ENCODE measurements around the gene MED26.

The MED26 gene

DNA sequence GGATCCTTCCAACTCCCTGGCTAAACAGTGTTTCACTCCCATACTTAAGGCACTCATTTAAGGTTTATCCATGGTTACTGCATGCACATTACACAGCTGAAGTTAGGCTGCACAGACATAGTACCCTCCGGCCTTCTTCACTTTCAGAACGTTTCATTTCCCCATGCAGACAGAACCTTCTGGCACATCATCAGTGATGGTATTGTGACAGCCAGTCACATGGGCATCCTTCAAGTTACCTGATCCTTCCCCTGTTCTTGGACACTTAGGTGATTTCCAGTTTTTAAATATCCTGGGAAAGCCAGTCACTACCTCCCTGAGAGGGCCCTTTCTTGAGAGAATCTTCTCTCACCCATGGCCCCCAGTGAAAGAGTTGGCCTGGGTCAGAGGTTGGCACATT, 22.8 kb upstream of the MED26 start:
- no peak for DNase-seq

DNA sequence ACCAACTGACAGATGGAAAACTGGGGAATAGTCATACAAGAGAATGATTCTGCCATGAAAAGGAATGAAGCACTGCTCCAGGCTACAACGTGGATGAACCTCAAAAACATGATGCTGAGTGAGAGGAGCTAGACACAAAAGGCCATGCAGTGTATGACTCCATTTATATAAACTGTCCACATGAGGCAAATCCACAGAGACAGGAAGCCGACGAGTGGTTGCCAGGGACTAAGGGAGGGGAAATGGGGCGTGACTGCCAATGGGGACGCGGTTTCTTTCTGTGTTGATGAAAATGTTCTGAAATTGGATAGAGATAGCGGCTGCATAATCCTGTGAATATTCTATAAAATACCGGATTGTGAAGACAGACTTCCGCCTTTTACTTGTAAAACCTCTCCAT, 21.7 kb upstream of the MED26 start:
- no peak for DNase-seq

DNA sequence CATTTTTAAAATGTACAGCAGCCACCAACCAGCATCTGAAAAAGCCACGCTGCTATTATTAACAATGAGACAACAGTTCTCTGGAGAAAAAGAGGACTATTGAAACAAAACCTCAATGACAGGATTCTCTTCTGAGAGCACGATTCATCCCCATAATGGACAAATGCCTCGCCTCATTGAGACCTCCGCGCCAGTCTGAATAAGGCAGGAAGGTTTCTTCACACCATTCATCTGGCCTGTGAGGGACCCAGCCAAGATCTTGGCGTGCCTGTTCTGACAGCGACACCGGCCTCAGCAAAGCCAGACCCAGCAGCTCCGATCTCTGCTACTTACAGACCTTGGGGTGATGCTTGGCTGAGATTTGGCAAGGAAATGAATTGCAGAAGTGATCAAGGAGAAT, 17.1 kb upstream of the MED26 start:
- no peak for DNase-seq

DNA sequence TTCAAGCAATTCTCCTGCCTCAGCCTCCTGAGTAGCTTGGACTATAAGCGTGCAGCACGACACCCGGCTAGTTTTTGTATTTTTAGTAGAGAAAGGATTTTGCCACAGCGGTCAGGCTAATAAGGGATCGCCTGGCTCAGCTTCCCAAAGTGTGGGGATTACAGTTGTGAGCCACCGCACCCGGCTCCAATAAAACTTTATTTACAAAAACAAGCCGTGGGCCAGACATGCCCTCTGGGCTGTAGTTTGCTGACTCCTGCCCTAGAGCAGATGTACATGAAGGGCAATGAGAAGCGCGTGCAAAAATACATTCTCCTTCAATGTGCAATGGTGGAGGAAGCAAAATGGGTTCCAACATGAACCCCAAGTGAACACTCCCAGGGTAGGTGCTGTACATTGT, 13.7 kb upstream of the MED26 start:
- DNase-seq = no peak

DNA sequence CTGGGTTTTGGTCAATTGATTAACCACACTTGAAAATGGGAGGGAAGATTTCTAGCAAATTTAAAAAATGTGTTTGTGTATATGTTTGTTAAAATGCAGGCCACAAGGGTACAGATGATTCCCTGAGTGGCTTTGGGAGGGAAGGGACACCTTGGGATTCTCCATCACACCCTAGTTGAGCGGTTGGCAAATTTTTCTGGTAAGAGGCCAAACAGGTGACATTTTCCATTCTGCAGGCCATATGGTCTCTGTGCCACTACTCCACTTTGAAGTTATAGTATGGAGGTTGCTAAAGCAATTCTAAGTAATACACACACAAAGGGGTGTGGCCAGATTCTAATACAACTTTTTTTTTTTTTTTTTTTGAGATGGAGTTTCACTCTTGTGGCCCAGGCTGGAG, 12.9 kb upstream of the MED26 start:
- no peak for DNase-seq

DNA sequence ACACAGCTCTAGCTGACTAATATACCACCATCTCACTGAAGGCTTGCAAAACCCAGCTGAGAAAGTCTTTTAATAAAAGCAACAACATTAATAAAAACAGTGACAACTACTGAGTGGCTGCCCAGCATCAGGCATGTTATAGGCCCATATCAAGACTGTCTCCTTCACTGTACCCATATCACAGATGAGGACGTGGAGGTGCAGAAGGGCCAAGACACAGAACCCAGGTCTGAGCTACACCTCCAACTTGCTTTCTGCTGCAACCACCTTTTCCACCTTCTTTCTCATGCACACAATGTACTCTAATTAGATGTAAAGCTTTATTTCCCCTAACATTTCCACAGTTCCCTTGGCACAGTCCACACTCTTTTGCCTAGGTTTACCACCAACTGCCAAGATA, 10.7 kb upstream of the MED26 start:
- no peak for DNase-seq

DNA sequence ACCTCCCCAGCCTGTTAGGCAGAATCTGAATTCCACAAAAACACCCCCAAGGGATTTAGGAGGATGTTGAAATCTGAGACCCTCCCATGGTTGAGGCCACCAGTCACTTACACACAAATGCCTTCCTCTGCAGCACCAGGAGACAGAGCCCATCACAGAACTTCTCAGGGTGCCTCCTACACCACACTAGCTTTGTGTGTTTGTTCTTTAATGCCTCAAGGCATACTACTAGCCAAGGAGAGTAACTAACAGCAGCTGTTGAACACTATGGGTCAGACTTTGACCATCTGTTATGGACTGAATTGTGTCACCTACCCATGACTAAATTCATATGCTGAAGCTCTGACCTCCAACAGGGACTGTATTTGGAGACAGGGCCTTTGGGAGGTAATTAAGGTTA, 9.5 kb upstream of the MED26 start:
- DNase-seq = no peak

DNA sequence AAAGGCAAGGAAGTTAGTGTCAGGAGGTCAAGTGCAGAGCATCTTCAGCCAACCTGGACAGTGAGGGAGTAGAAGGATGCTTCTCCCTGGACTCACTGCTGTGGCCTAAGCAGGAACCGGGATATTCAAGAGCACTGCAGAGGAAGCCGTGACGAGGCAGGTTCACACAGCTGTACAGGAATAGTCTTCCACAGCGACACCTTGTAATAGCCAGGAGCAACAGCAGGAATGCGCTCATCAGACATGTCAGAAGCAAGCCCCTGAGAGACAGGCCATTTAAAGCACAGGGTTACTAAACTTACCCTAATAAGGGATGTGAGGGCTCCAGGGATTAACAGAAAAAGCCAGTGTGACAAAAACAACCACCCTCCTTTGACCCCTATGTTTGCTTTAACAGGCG, 3.5 kb upstream of the MED26 start:
- DNase-seq = no peak

DNA sequence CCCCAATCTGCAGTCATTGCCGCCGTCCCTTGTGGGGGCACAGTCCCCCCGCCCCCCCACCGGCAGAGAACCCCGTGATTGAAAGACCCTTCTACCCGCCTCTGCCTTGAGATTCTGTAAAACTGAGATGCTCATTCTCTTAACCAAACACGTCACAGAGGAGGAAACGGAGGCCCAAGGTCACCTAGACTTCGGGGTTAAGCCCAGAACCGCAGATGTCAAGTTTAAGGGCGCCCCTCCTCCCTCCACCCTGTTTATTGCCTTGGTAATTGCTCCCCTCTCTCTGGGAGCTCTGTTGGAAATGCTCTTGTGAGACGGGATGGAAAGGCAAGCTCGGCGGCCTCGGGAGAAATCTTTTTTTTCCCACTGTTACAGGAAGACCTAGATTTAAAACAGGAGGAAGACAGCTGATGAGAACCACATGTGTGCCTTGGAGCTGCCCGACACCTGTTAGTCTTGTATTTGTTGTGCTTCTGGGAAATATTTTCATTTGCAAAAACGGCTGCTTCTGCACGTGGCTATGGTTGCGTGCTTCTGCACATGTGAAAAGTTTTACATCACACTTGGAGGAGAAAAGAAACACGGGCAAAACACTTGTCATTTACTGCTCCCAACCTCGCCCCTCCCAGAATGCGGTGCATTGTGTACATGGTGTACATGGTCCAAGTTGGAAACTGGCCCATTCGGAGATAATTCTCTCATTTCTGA, 1.1 kb upstream of the MED26 start:
- DNase-seq = no peak

DNA sequence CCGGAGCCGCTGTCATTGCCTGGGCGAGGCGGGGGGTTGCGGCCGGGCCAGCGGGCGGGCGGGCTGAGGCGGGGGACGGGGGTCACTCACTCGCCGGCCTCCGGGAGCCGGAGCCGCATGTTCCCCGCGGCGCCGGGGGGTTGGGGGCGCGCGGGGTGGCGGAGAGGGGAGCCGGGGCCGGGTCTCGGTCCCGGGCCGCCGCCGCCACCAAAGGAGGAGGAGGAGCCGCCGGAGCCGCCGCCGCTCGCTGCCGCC, 149 bp downstream of the MED26 start:
- no peak for DNase-seq

DNA sequence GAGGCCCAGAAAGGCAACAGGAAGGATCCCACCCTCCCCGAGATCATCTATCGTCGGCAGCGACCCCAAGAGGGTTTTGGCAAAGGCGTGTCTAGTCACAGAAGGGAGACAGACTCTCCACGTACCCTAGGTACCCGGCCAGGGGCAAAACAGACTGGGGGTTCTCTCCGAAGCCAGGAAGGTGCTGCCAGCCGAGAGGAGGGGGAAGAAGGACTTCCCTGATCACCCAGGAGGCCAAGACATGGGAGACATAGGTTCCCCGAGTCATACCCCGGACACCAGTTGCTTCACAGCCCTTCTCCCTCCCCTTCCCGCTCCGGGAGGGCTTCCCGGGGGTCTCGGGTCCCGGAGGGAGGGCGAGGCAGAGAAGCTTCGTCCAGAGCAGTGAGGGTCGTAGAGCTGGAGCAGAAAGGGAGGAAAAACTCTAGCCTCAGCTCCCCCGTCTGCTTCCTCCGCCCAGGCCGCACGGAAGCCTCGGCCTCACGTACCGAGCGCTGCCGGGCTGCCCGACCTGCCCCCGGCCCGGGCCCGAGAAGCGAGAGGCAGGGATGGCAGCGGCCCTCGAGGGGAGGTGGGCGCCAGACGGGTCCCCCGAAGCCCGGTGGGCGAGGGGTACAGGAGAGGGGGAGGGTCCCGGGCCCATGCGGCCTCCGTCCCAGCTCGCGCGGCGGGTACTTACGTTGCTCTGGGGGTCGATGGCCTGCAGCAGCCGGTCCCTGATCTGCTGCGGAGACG, 644 bp downstream of the MED26 start:
- DNase-seq = peak; percentile 12

DNA sequence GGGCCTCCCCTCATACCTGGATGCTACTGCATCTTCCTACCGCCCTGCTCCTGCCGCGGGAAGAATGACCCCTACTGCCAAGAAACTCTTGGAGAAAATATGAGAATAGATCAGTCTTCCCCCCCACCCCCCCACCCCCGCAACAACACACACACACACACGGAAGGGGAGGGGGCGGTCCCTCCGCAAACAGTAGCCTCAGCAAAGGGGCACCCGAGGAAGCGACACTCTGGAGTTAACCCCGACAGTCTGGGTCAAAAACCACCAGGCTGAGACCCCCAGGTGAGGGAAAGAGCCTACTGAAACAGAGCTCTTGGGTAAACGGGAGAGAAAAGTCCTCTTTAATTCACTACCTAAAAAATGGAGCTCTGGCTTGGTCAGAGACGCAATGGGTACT, 1.2 kb downstream of the MED26 start:
- DNase-seq = peak; percentile 26

DNA sequence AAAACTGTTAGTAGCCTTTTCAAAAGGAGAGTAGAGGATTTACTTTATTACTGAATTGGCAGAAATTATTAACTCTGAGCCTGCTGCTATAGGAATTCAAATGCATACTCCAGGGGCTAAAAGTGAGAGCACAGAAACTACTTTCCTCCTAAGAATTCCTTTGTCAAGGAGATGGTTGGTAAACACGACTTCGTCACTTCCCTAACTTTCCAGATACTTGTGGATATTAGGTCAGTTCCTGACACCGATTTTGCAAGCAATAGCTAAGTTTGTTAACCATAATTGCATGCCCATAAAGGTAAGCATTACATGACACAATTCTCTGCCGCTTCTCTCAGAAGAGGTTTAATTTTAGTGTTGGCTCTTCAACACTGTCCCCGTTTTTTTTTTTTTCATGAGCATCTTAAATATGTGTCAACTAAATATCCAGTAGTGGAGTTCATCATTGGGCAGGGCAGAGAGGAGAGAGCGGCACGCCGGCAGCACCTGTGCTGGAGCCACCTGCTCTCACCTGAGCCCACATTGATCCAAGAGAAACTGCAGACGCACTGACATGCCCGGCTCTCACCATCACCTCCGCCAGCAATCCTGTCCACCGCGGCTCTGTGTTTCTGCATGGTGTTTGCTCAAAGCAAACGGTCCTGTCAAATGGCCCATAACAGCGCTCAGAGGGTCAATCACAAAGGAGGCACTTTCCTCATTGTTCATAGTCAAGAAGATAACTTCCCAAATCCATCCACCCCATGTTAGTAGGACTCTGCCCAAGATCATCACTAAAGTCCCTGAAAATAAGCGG, 2.6 kb downstream of the MED26 start:
- no peak for DNase-seq

DNA sequence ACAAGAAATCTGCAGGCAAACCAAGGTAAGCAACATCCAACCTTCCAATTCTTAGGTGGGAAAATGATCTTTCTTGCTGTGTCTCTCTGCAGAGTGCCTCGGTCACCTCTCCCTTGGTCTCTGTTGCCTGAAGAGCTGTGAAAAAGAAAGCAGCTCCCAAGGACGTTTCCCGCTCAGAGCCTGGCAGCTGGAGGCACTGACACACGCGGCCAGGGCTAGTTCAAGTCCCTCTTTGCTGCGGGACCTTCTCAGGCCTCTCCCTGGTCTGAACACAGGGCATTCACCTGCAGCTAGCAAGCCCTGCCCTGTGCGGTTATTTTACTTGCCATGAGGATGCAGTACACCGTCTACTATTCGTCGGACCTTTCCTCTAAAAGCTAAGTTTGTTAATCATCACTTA, 3.8 kb downstream of the MED26 start:
- no peak for DNase-seq

DNA sequence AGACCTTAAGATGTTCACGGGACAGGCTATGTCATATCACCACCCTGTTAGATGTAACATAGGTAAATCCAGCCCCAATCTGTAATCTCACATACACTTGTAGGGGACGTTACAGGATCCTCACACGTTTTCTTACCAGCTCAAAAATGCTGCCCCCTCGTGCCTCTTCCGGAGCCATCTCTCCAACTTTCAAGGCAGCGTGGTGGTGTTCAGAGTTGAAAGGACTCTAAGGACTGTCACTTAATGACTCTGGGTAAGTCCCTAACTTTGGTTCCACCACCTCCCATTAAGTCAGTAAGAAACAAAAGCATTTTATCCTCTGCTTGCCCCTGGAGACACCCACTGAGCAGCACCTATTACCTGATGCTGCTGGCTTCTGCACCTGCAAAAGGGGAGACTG, 4.4 kb downstream of the MED26 start:
- no peak for DNase-seq

DNA sequence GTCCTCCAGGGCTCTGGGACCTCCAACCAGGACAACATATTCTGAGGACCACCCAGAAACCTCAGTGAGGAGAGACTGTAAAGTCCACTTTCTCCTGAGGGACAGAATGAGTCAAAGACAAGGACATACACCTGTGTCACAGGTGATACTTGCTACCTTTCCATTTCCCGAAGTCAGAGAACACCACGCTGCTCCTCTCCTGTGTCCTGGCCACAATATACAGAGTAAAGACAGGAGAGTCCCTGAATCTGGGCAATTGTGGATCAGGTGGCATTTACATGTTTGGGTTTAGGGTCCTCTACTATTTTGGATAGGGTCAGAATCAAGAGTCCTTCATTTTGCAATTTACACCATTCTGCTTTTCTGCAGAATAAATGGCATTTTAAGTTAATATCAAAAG, 4.9 kb downstream of the MED26 start:
- no peak for DNase-seq

DNA sequence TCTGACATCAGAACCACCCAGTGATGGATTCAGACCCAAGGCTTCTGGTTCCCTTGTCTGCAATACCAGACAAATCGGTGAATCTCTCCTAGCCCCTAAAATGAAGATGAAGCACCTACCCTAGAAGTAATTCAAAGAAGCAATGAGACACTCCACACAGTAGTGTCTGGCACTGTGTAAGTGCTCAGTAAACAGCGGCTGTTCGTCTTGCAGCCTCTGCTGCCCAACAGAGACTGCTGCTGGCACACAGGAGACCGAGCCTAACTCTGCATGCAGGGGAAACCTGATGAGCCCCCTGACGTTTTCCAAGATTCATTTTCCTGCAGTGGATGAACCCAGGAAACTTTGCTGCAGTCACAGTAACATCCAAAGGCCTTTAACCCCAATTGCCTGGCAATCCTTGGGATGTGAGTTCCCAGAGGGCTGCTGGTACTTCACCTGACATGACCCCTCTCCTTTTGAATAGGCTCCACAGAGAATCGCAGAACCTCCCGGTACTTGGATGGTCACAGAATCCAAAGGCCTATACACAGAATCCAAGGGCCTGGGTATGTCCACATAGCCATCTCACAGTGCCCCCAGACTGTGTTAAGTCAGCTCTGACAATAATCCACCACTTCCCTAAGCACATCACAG, 6.7 kb downstream of the MED26 start:
- DNase-seq = no peak

DNA sequence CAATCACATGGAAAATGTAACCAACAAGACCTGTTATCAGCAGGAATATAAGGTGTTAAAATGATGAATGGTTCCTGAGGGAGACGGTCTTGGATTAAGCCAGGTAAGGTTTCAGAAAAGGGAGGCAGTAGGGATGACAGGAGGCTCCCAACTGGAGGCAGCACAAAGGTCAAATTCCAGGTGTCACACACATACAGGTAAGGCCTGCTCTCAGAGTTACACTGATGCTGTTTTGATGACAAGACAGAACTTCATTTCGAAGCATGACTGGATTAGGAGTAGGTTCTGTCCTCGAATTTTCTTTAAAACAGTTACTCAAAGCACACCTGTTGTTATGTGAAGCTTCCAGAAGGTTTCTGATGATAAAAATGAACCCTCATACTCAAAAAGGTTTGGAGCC, 7.4 kb downstream of the MED26 start:
- no peak for DNase-seq

DNA sequence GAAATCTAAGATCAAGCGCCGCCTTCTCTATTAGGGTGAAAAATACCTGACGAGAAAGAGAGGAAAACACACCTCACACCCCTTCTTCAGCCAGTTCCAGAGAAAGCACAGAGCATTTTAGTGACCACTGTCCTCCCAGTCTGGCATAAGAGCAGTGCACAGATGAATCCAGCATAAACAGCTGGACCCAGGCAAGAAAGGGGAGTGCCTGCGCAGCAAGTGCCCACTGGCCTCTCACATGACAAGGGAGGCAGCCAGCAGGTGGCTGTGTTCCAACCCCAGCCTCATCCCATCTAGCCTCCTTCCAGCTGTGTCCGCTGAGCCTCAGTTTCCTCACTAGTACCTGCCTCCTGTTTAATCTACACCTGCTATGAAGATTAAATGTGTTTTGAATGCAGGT, 8.0 kb downstream of the MED26 start:
- DNase-seq = no peak

DNA sequence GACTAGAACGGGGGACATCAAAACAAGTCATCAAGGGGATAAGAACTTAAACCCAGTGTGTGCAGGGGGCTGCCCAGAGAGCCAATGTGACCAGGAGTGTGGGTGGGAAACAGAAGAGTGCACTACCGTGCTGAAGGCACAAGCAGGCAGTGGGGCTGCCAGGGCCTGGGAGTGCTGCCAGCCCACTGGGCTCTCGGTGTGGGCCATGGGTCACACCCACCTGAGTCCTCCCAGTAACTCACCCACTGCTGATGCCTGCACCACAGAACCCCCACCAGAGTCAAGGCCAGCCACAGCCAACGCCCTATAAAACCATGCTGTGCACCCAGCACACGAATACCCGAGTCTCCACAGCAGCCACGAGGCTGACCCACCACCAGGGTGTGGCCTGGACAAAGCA, 8.5 kb downstream of the MED26 start:
- no peak for DNase-seq

DNA sequence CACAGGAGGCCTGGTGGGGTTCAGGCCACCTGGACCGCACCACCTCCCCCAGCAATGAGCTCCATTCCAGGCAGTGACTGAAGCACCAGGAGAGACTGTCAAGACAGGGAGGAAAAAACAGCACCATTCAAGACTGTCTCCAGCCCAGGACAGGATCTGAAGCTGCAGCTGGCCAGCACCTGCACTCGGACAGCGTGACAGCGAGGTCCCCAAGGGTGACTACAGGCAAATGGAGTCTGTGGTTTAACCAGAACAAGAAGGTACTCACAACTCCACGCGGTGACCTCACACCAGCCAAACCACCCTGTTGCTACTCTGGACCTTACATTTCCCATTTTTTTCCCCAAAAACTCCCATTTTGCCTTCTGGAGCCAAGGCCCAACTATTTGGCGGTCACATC, 9.8 kb downstream of the MED26 start:
- no peak for DNase-seq

DNA sequence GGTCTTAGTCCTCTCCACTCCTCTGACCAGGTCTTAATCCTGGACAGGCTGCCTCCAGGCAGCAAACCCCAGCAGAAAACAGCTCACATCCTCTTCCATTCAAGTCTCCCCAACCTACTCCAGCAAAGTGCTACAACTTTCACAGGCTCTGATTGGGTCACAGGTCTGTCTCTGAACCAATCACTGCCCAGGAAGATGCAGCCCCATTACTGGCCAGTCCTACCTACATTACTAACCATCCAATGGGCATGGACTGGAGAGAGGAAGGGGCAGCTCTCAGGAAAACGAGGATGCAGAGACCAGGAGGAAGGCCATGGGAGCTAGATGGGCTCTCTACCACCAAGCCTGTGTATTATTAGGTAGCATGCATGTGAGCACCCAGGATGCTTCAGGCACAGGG, 12.2 kb downstream of the MED26 start:
- DNase-seq = no peak

DNA sequence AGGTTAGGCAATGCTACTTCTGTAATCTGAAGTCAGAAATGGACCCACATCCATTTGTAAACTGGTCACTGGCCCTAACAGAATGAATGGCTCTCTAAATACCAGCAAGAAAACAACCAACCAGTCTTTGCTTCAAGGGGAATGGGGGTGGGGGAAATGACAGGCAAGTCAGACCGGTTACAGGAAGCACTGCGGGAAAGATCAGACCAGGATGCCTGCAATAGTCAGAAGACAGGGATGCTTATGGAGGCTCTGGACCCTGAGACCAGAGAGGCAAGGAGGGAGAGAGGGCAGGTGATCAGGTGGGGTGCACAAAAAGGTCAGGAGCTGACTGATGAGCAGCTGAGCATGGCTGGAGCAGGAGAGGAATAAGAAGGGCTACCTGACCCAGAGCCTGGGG, 13.1 kb downstream of the MED26 start:
- no peak for DNase-seq

DNA sequence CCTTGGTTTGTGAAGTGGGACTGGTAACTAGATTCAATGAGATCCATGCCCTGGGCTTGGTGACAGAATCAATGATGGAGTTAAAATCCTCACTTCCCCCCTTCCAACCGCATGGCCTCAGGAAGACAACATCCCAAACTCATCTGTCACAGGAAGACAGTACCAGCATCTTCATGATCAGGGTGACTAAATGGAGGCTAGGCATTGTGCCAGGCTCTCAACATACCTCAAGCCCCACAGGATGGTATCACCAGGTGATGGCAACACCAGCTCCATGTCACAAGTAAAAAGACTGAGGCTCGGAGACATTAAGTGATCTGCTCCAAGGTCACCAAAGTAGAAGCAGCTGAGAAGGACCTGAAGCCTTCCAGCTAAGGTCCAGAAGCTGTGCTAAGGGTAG, 14.2 kb downstream of the MED26 start:
- DNase-seq = no peak

Measured in activated naive CD4-positive, alpha-beta T cell treated with anti-CD3 and anti-CD28 coated beads, Interleukin-2, amount 50 U/mL, for 16 hours (primary cell).